Hippocampal formation (tissue), 2 donors: ENCODE measurements around the gene ETS1.

ENCODE experiments used
- DNase-seq, 2 donors: peaks; one replicate each; lab custom pipeline; 2025; lab: John Stamatoyannopoulos, UW

Gene ETS1

DNA sequence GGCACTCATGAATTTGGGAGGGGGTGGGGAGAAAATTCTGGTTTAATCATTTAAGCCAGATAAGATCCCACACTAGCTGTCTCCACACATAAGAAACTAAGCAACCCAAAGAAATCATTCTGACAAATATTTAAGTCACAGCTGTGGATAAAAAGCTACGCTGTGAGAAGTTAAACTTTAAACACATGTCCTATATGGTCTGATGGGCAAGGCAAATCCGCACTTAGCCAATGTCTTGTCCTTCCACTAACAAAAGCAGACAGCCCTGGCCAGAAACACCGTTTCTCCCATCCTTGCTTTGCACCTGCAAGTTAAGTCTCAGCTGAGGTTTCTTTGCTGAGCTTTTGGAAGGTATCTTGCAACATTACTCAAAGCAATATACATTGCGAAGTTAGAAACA, 68.0 kb downstream of the ETS1 start:
- DNase-seq = no peak

- no peak for DNase-seq
These were observed 68.7 kb downstream of the ETS1 start for GRCh38 chr11:128518493-128519207.

DNA sequence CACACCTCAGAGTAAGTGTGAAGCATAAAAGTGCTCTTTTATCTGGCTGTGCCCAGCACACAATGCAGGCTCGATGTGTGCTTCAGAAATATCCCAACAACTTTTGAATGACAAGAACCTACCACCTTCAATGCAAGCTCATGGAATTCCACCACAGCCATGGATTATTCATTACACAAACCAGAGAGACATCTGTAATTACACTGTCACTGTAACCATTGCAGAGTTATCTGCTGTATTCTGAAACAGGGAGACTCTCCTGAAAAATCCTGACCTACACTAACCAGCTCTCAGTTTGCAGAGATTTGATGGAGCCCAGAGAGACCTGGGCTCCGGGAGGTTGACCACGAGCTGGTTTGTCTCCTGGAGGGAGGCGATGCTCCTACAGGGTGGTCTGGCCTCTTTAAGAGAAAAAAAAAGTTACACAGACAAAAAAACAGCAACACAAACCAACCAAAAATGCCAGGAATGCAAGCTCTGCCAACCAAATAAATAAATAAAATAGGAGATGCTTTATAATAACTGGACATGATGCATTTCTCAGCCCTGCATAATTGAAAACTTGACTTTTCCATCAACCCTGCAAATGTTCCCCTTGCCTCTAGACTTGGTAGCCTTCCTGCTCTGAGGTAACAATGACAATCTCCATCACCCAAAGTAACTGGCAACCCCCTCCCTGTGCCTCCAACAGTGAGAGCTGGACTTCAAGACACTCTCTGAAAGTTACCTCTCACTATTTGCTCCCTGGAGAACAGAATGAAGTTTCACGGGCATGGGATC, 69.7 kb downstream of the ETS1 start:
- DNase-seq = no peak

DNA sequence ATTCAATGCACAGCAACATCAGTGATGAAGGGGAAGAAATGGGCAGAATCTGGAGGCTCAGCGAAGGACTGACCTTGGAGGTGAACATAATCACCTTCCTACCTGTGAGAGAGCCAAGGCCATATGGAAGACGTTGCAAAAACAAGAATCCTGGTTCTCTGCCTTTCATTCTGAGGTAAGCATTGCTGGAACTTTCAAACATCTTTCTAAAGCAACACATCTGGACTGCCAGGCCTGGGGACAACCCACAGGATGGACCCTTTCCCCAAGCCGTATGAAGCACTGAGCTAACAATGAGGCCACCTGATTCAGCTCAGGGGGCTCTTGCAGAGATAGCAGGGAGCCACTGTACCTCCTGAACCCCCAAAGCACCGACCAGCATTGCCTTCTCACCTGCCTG, 70.5 kb downstream of the ETS1 start:
- DNase-seq = no peak

DNA sequence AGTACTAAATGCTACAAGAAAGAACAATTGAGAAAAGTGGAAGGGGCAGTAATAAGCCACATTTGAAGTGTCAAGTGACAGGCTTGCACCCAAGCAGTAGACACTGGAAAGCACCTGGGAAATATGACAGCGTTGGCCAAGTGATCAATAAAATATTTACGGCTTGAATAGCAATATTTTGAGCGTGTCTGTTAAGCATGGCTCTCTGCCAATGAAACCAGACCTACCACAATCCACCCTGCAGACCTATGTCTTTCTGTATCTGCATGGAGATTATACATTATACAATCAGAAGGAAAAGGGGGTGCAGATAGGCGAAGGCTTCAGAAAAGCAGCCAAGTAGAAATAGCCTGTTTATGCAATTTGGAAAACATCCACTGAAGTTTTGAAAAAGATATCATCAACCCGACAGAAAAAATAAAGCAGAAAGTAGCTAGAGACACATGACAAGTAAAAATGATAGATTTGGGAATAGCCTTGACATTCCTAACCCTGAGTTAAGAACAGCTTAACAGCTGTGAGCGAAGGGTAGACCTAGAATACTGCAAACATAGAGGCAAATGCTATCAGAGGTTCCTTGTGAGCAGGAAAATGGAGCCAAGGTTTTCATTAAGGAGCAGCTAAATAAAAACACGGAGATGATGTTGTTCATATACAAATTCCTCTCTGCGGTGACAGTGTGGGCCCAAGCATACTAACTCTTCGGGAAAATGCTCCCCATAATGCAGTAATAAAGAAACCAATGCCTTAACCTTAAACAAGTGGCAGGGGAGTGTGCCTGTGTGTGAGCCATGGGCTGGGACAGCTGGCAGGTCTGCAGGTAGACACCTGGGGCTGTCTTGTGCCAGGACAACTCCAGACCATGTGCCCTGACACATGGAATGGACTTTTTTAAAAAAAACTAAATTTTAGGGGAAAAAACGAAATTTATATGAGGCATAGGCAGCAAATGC, 71.3 kb downstream of the ETS1 start:
- DNase-seq = no peak

DNA sequence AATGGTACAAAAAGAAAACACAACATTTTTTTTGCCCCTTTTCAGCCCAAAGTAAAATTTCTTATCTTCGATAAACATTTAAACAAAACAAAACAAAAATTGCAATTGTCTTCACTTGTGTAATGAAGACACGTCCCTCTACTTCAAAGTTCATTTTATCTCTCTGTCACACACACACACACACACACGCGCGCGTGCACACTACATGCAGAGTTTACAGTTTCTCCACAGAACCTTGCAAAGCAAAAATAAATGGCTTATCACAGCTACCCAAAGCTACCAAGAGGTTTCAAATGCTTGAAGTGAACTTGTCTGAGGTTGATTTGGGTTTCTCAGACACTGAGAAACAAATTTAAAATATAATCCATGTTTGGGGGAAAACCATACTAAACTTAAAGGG, 72.3 kb downstream of the ETS1 start:
- no peak for DNase-seq

- no peak for DNase-seq
These were observed 73.3 kb downstream of the ETS1 start for GRCh38 chr11:128513915-128514681.

- no peak for DNase-seq
These were observed 74.8 kb downstream of the ETS1 start for GRCh38 chr11:128512474-128512996.

DNA sequence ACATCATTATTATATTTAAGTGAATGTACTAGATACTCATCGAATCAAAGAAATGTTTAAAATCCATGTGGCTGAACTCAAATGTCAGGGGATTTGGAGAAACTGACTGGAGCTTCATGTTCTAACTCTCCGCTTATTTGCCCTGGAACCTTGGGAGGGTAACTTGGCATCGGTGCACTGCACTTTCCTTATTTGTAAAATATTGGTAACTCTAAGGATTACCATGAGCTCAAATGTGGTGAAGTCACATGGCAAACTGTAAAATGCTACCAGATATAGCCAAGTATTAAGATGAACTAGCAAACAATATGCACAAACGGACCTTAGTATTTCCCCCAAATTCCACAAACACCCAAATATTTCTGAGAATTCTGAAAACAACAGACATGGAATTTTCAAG, 75.6 kb downstream of the ETS1 start:
- DNase-seq = no peak

DNA sequence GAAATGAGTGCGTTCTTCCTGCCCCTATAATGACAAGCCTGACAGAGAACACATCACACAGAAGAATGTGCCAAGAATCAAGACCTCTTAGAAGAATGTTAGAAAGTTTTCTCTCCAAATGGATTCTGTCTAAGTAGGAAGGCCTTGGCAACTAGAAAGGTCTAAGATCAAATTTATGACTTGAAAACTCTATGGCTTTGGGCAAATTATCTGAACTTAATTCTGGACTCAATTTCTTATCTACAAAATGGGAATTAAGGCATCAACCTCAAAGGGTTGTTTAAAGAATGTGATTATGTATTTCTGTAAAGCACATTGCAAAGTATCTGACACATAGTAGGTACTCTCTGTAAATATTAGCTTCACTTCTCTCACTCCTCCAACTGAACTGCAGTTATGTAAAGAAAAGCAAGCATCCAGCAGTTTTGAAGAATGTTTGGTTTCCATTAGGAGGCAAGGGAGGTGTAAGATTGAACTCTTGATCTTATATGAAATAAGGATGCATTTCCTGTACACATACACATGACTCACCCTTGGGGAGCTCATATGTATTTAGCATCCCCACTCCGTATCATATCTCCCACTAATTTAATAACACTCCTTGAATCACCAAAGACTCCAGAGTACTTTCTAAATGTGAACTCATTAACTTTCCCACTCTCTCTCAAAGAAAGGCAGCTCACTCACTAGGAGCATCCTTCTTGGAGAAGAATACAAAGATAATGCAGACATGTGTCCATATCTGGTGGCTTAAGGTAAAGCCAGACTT, 77.6 kb downstream of the ETS1 start:
- no peak for DNase-seq

- DNase-seq = no peak
These were observed 78.4 kb downstream of the ETS1 start for GRCh38 chr11:128508770-128509510.

- no peak for DNase-seq
These were observed 79.4 kb downstream of the ETS1 start for GRCh38 chr11:128507936-128508335.

DNA sequence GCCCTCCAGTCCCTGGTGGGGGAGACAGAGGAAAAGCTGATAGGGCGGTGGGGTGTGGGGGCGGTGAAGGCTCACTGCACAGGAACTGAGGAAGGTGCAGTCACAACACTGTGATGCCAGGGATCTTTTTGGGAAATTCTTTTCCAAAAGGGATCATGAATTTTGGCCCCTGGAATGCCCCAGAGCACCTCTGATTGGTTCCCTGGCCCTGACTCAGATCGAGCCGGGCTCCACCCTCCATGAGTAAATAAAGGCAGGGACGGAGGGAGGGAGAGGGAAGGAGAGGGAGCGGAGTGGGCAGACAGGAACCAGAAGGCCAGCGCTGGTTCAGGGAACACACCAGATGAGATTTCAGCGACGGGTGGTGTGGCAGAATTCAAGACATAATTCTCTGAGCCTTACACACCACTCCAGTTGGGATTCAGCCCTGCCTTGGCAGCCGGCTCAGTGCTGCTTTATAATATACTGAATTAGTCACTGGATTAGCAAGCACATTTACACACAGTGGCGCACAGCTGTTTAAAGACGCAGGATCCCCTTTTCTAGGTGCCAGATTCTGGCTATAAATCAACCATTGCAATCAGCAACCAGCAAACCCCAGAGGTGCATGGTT, 80.3 kb downstream of the ETS1 start:
- no peak for DNase-seq

- DNase-seq = no peak
These were observed 81.0 kb downstream of the ETS1 start for GRCh38 chr11:128506356-128506755.

DNA sequence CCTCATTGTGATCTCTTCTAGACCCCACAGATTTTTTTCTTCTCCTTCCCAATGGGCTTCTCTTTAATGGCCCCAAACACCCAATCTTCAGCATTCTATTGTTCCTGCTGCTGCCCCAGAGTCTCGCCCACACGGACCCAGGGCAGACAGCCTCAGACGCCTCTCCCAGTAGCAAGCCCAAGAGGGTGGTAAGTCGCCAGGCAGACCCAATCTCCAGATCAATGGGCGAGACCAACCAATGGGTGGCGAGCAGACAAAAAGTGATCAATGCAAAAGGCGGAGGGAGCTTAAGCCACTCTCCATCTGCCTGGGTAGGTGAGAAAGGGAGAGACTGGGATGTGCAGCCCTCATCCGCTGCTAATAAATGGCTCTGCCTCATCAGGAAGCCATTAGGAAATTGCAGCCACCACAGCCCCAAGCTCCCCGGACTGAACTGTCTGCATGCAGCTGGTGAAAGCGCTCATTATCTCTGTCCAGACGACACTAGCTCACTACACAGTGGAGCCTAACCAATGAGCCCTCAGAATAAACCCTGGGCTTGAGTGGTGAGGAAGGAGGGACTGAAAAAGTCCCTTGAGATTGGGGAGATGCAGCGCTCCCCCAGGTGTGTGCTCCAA, 81.8 kb downstream of the ETS1 start:
- peak in 1 of 2 donors; percentile 23 for DNase-seq

GRCh38 chr11:128504486-128504885, 82.9 kb downstream of the ETS1 start:
- no peak for DNase-seq

GRCh38 chr11:128503245-128503991, 83.9 kb downstream of the ETS1 start:
- DNase-seq = no peak

DNA sequence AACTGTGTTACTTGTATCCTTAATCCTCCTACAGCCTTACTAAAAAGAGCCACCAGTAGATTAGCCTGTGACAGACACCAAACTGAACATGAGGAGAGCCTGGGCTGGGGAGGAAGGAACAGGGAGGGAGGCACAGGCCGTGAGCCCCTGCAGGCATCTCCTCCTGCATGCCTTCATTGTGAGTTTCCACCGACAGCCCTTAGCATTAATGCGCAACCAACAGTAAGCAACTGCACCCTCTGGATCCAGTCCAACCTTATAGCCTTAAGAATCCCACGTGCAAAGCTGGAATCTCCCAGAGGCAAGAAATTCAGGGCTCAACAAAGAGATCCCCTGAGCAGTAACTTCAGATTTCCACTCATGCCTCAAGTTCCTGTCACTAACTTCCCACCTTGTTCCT, 84.6 kb downstream of the ETS1 start:
- DNase-seq = no peak
